H1 (cell line): Measurements from ENCODE around the gene COX5A. TPM values are rescaled to one million over a fixed set of nuclear protein-coding genes. Genes with fewer than 3 reads are reported as not detected.

Experiments used
- CTCF ChIA-PET: fragments of 300-600 bp; sonication (Branson Sonifier 250); formaldehyde crosslinking; loops from one replicate; lab custom pipeline; 2021; ENCODE audit not compliant: partially characterized antibody; lab: Charles Lee
- POLR2A ChIA-PET: fragments of 300-600 bp; sonication (Branson Sonifier 250); formaldehyde crosslinking; loops from one replicate; lab custom pipeline; 2021; ENCODE audit warnings: inconsistent platforms; ENCODE audit not compliant: partially characterized antibody; lab: Charles Lee
- DNase-seq, 2 experiments: peaks; one replicate each; pipeline versions ENCODE4 v3.0.0 to v3.0.0-alpha.2; 2010 to 2022; ENCODE audit warnings: low spot score in 2 of 2, low read depth in 1 of 2, mixed read lengths in 1 of 2
- FAIRE-seq: peaks from 2 replicates; lab custom pipeline; 2011; peaks lifted over from hg19 to GRCh38; lab: Jason Lieb, UNC
- H2AFZ ChIP-seq: 2 replicates; pipeline ENCODE4 v1.8.1; 2012; ENCODE audit warnings: low read length, inconsistent platforms
- H2AK5ac ChIP-seq: 2 replicates; pipeline ENCODE4 v1.6.1; 2013; ENCODE audit warnings: low read depth, low read length
- H2BK120ac ChIP-seq: replicated peaks from 2 replicates; pipeline ENCODE3; 2013; ENCODE audit warnings: low read depth, low read length, inconsistent platforms
- H2BK12ac ChIP-seq: 2 replicates; pipeline ENCODE4 v1.6.1; 2013; ENCODE audit warnings: low read depth, low read length
- H2BK15ac ChIP-seq: 2 replicates; pipeline ENCODE4 v1.6.1; 2013; ENCODE audit warnings: low read length
- H2BK20ac ChIP-seq: 2 replicates; pipeline ENCODE4 v1.6.1; 2013; ENCODE audit warnings: low read length
- H2BK5ac ChIP-seq: 2 replicates; pipeline ENCODE4 v1.6.1; 2013; ENCODE audit warnings: low read depth, low read length
- H3K14ac ChIP-seq: 2 replicates; pipeline ENCODE4 v1.6.1; 2013; ENCODE audit warnings: inconsistent platforms; ENCODE audit not compliant: insufficient read length
- H3K18ac ChIP-seq: 2 replicates; pipeline ENCODE4 v1.6.1; 2013; ENCODE audit warnings: low read length; ENCODE audit errors: extremely low read depth
- H3K23ac ChIP-seq: 2 replicates; pipeline ENCODE4 v1.6.1; 2013; ENCODE audit warnings: inconsistent platforms; ENCODE audit not compliant: insufficient read length
- H3K23me2 ChIP-seq: 2 replicates; pipeline ENCODE4 v1.6.1; 2013; ENCODE audit warnings: low read depth, low read length
- H3K27ac ChIP-seq: 2 replicates; pipeline ENCODE4 v1.6.1; 2011; ENCODE audit warnings: low read depth, low read length, inconsistent platforms
- H3K27me3 ChIP-seq, 4 experiments: replicated peaks in 1 of 4; 1 replicate in 1 of 4; 2 replicates in 3 of 4; pipeline versions ENCODE4 v1.6.1 to v1.8.1; 2011 to 2013; ENCODE audit warnings: low read length in 3 of 4, mild to moderate bottlenecking in 3 of 4, inconsistent platforms in 2 of 4, mixed read lengths in 2 of 4, moderate library complexity in 1 of 4; ENCODE audit not compliant: control insufficient read depth in 3 of 4, insufficient read depth in 3 of 4; ENCODE audit errors: extremely low read depth in 1 of 4
- H3K36me3 ChIP-seq, 4 experiments: 2 replicates each; pipeline versions ENCODE4 v1.6.1 to v1.8.1; 2011 to 2013; ENCODE audit warnings: mild to moderate bottlenecking in 4 of 4, low read length in 3 of 4, moderate library complexity in 2 of 4, control low read depth in 1 of 4, inconsistent platforms in 1 of 4; ENCODE audit not compliant: insufficient read depth in 4 of 4, control insufficient read depth in 2 of 4
- H3K4ac ChIP-seq: replicated peaks from 2 replicates; pipeline ENCODE3; 2013; ENCODE audit warnings: low read length, low read depth, mixed read lengths, inconsistent platforms; ENCODE audit not compliant: insufficient read length
- H3K4me1 ChIP-seq, 4 experiments: replicated peaks in 1 of 4; 1 replicate in 1 of 4; 2 replicates in 3 of 4; pipeline versions ENCODE4 v1.6.1 to v1.8.1; 2011 to 2013; ENCODE audit warnings: low read length in 3 of 4, inconsistent platforms in 2 of 4, mixed read lengths in 1 of 4; ENCODE audit not compliant: insufficient read depth in 4 of 4, control insufficient read depth in 3 of 4
- H3K4me2 ChIP-seq, 2 experiments: 2 replicates each; pipeline versions ENCODE4 v1.6.1 to v1.8.1; 2011 to 2013; ENCODE audit warnings: low read depth in 2 of 2, low read length in 2 of 2, control low read depth in 1 of 2, inconsistent platforms in 1 of 2, mild to moderate bottlenecking in 1 of 2; ENCODE audit not compliant: insufficient read depth in 1 of 2
- H3K4me3 ChIP-seq, 4 experiments: fragments of 200-600, 300-600 bp in 1 of 4; sonication (generic), shearing (Covaris generic), sonication (Bioruptor Twin) in 1 of 4; 2 replicates each; pipeline versions ENCODE4 v1.5.1 to v1.8.1; 2011 to 2016; ENCODE audit warnings: low read length in 4 of 4, low read depth in 3 of 4, control low read depth in 2 of 4, inconsistent platforms in 2 of 4, mild to moderate bottlenecking in 2 of 4, mixed read lengths in 1 of 4, moderate library complexity in 1 of 4; ENCODE audit not compliant: insufficient read depth in 2 of 4; ENCODE audit errors: extremely low read depth in 1 of 4
- H3K56ac ChIP-seq: replicated peaks from 2 replicates; pipeline ENCODE3; 2013; ENCODE audit warnings: low read depth, mild to moderate bottlenecking, mixed read lengths, low read length, inconsistent platforms; ENCODE audit not compliant: insufficient read length
- H3K79me1 ChIP-seq: 2 replicates; pipeline ENCODE4 v1.6.1; 2013; ENCODE audit warnings: low read depth, low read length, control low read depth
- H3K79me2 ChIP-seq, 2 experiments: 2 replicates each; pipeline versions ENCODE4 v1.6.1 to v1.8.1; 2012 to 2013; ENCODE audit warnings: low read length in 2 of 2, mild to moderate bottlenecking in 2 of 2, inconsistent platforms in 1 of 2; ENCODE audit not compliant: insufficient read depth in 2 of 2, control insufficient read depth in 1 of 2
- H3K9ac ChIP-seq, 4 experiments: replicated peaks in 1 of 4; 1 replicate in 1 of 4; 2 replicates in 3 of 4; pipeline versions ENCODE4 v1.6.1 to v1.8.1; 2011 to 2013; ENCODE audit warnings: low read depth in 3 of 4, low read length in 3 of 4, control low read depth in 2 of 4, mild to moderate bottlenecking in 2 of 4, moderate library complexity in 2 of 4, inconsistent platforms in 1 of 4; ENCODE audit errors: extremely low read depth in 1 of 4
- H3K9me3 ChIP-seq, 2 experiments: 2 replicates each; pipeline versions ENCODE4 v1.6.1 to v1.8.1; 2012 to 2013; ENCODE audit warnings: mild to moderate bottlenecking in 2 of 2, moderate library complexity in 2 of 2, control low read depth in 1 of 2, inconsistent platforms in 1 of 2, low read depth in 1 of 2, low read length in 1 of 2, mixed read lengths in 1 of 2; ENCODE audit not compliant: insufficient read depth in 2 of 2
- H4K20me1 ChIP-seq, 2 experiments: replicated peaks in 1 of 2; 2 replicates each; pipeline versions ENCODE3 to v1.8.1; 2011 to 2013; ENCODE audit warnings: inconsistent platforms in 2 of 2, low read length in 2 of 2, mild to moderate bottlenecking in 1 of 2; ENCODE audit not compliant: insufficient read depth in 2 of 2, control insufficient read depth in 1 of 2
- H4K5ac ChIP-seq: 2 replicates; pipeline ENCODE4 v1.6.1; 2013; ENCODE audit warnings: low read length, low read depth, mixed read lengths, inconsistent platforms; ENCODE audit not compliant: insufficient read length
- H4K8ac ChIP-seq: 2 replicates; pipeline ENCODE4 v1.8.0; 2013; ENCODE audit warnings: mild to moderate bottlenecking, moderate library complexity, low read length, inconsistent platforms; ENCODE audit not compliant: insufficient read depth; ENCODE audit errors: extremely low read depth
- H4K91ac ChIP-seq: replicated peaks from 2 replicates; pipeline ENCODE3; 2013; ENCODE audit warnings: low read length, mixed read lengths, inconsistent platforms; ENCODE audit not compliant: insufficient read length
- BCL11A ChIP-seq, 2 experiments: IDR thresholded peaks; one replicate each; pipeline ENCODE4 v1.6.1; 2011; ENCODE audit warnings: low read depth in 2 of 2, low read length in 2 of 2, mild to moderate bottlenecking in 2 of 2
- CEBPB ChIP-seq: IDR thresholded peaks from 2 replicates; pipeline ENCODE4 v1.6.1; 2012; ENCODE audit warnings: low read depth, low read length
- KDM1A ChIP-seq: fragments of 200-600, 300-600 bp; sonication (generic); IDR thresholded peaks from 2 replicates; pipeline ENCODE4 v1.7.1; 2016; ENCODE audit warnings: mild to moderate bottlenecking, low read length, borderline replicate concordance
- PHF8 ChIP-seq: fragments of 200-600 bp; sonication (generic); conservative IDR thresholded peaks from 2 replicates; pipeline ENCODE4 v1.7.1; 2012; ENCODE audit warnings: low read depth, mild to moderate bottlenecking, inconsistent platforms, low read length, moderate library complexity
- SUZ12 ChIP-seq: fragments of 200-600 bp; sonication (generic); IDR thresholded peaks from 2 replicates; pipeline ENCODE4 v1.6.1; 2012; ENCODE audit warnings: mild to moderate bottlenecking, inconsistent platforms, low read length, moderate library complexity, mixed read lengths
- WGBS, 2 experiments: shearing (Covaris generic) in 1 of 2; methylation state at CpG; one replicate each; pipeline versions ENCODE4 v1.1.6 to v1.1.7; 2013 to 2015; ENCODE audit warnings: low lambda C conversion rate in 2 of 2, mixed read lengths in 2 of 2, inconsistent platforms in 1 of 2, low coverage in 1 of 2, missing lambda C conversion rate in 1 of 2; ENCODE audit not compliant: insufficient replicate concordance in 2 of 2, insufficient coverage in 1 of 2, insufficient read length in 1 of 2; ENCODE audit errors: extremely low coverage in 1 of 2, missing lambda C conversion rate in 1 of 2; 5-methylcytosine and 5-hydroxymethylcytosine counted together
- polyA plus RNA-seq, 7 experiments: library from polyadenylated mRNA; depleted of rRNA in 3 of 7; stranded (reverse) in 5 of 7; unstranded in 2 of 7; fragments of >200 nt in 5 of 7; fragments of 200-250 nt in 2 of 7; gene quantifications; 1 replicate in 5 of 7; 2 replicates in 1 of 7; 4 replicates in 1 of 7; pipeline versions ENCODE4 v1.2.1 to v1.2.3, GENCODE V29; 2011 to 2013; ENCODE audit warnings: missing spikeins in 2 of 7, mixed read lengths in 2 of 7
- total RNA-seq: library from RNA; stranded (reverse); fragmentation: NEBNext Ultra II Directional; extraction: Animal tissue kit (Norgen Biotek cat#: 25700); gene quantifications from 2 replicates; pipeline ENCODE4 v1.2.1, GENCODE V29; 2021

COX5A gene
- total and polyA plus RNA-seq, 2 of the 8 experiments (the other 6 are each of a cell fraction or from before 2014, with no cell fraction given): 270 to 367 TPM

GRCh38 chr15:74960995-74961588, 23.2 kb upstream of the COX5A start:
- Histone ChIP-seq H2BK5ac (no peak overlapping the region), H2BK20ac (no peak overlapping the region), H3K27ac (no peak overlapping the region), H3K36me3 (no peaks in the 10 kb centered on the region), H3K4me3 (no peak overlapping the region), H4K8ac (no peak overlapping the region), H2BK15ac (no peak overlapping the region), H3K18ac (no peak overlapping the region), H3K4ac (no peak overlapping the region), H3K23ac (no peak overlapping the region), H3K79me2 (no peaks in the 10 kb centered on the region), H2AK5ac (no peak overlapping the region), H2BK120ac (no peak overlapping the region), H3K14ac (no peak overlapping the region), H4K91ac (no peak overlapping the region), H4K5ac (no peak overlapping the region), H3K27me3 (peaks cover 5 to 27% (median 21%) of the 10 kb centered on the region in 4 experiments), H3K79me1 (no peaks in the 10 kb centered on the region), H2AFZ (no peak overlapping the region), H4K20me1 (no peaks in the 10 kb centered on the region), H3K56ac (no peak overlapping the region), H3K4me1 (peaks cover 0 to 8% (median 6%) of the 10 kb centered on the region in 4 experiments; a peak in 5 of 7 replicates), H3K9me3 (no peaks in the 10 kb centered on the region), H3K9ac (no peak overlapping the region), H3K4me2 (no peak overlapping the region), H3K23me2 (peaks cover 27% of the 10 kb centered on the region), H2BK12ac (no peak overlapping the region)
- 62% methylated on average over 3 of the region's 3 CpGs; no CpG with 5 or more reads in 1 of the 2 experiments for WGBS, 2 experiments
- ChIA-PET POLR2A (interaction anchor here (3.5 to 5.7 kb wide), 2 partner anchors 11 to 22 kb away, joined by 11 to 29 read pairs; partner anchors contain the start of gene COX5A), CTCF (interaction anchor here (0.5 to 4.8 kb wide), 7 partner anchors 11 to 346 kb away, joined by 3 to 19 read pairs (median 3); no protein-coding TSS in a partner anchor)
- DNase-seq (no peak), FAIRE-seq (no peak)
- TF ChIP-seq CEBPB: no peak
- no peak for TF ChIP-seq KDM1A
- TF ChIP-seq SUZ12: no peak
- TF ChIP-seq BCL11A (IDR thresholded peaks at IDR 0.05; ENCODE audit: low read depth in 2 of 2, low read length in 2 of 2): no peak
- TF ChIP-seq PHF8: no peak
